K562 (cell line): Measurements from ENCODE around the gene BCORL1. TPM values are rescaled to one million over a fixed set of nuclear protein-coding genes. Genes with fewer than 3 reads are reported as not detected.
A peak's percentile ranks its signal among the peaks of the same experiment; 100 is the strongest.

Source experiments
- ATAC-seq: fragments of 200-7000 bp; cut with Tn5 transposase; 3 replicates; pipeline ENCODE4 v1.9.1; 2020; ENCODE audit warnings: moderate library complexity
- BruUV-seq: library from RNA; stranded (reverse); fragments of 400-500 nt; replicated peaks from 2 replicates; lab custom pipeline; 2021; lab: Mats Ljungman, UMichigan
- CTCF ChIA-PET: fragments of 300-600 bp; formaldehyde crosslinking; extraction: SDS; loops from one replicate; lab custom pipeline; 2021; ENCODE audit warnings: low intra/inter-chr PET ratio; lab: Yijun Ruan, JAX
- POLR2A ChIA-PET: fragments of 300-600, 350-650 bp; sonication (Branson Sonifier 250); formaldehyde crosslinking; extraction: SDS; loops from one replicate; lab custom pipeline; 2021; ENCODE audit warnings: antibody characterized with exemption, inconsistent platforms; lab: Yijun Ruan, JAX
- DNase-seq, 4 experiments: peaks; one replicate each; pipeline versions ENCODE4 v3.0.0 to v3.0.0-alpha.2; 2011 to 2018; ENCODE audit warnings: low spot score in 3 of 4, mixed read lengths in 3 of 4; ENCODE audit errors: extremely low read depth in 1 of 4
- FAIRE-seq: peaks from 2 replicates; lab custom pipeline; 2011; peaks lifted over from hg19 to GRCh38; lab: Jason Lieb, UNC
- H2AFZ ChIP-seq: 2 replicates; pipeline ENCODE4 v1.6.0; 2011; ENCODE audit warnings: low read depth, low read length, control low read depth, inconsistent platforms
- H3K27ac ChIP-seq: fragments of 200-600 bp; 3 replicates; pipeline ENCODE4 v1.8.0; 2011; ENCODE audit warnings: low read depth, mild to moderate bottlenecking, control low read depth, inconsistent platforms, low read length, moderate library complexity, mixed read lengths; ENCODE audit errors: extremely low read depth
- H3K27me3 ChIP-seq, 2 experiments: fragments of 300-600 bp in 1 of 2; 2 replicates in 1 of 2; 3 replicates in 1 of 2; pipeline versions ENCODE4 v1.6.0 to v1.8.0; 2011; ENCODE audit warnings: inconsistent platforms in 2 of 2, low read length in 2 of 2, mild to moderate bottlenecking in 1 of 2, mixed read lengths in 1 of 2, moderate library complexity in 1 of 2; ENCODE audit not compliant: control insufficient read depth in 2 of 2, insufficient read depth in 2 of 2
- H3K36me3 ChIP-seq: fragments of 300-600 bp; 3 replicates; pipeline ENCODE4 v1.8.0; 2011; ENCODE audit warnings: mild to moderate bottlenecking, low read length, inconsistent platforms; ENCODE audit not compliant: control insufficient read depth, insufficient read depth
- H3K4me1 ChIP-seq, 2 experiments: fragments of 200-600 bp in 1 of 2; replicated peaks in 1 of 2; 2 replicates in 1 of 2; 3 replicates in 1 of 2; pipeline versions ENCODE4 v1.5.1 to v1.8.0; 2011; ENCODE audit warnings: inconsistent platforms in 2 of 2, low read length in 2 of 2, mild to moderate bottlenecking in 1 of 2, mixed read lengths in 1 of 2, moderate library complexity in 1 of 2; ENCODE audit not compliant: control insufficient read depth in 2 of 2, insufficient read depth in 2 of 2
- H3K4me2 ChIP-seq: 2 replicates; pipeline ENCODE4 v1.6.1; 2011; ENCODE audit warnings: low read length, control low read depth, inconsistent platforms, mixed read lengths; ENCODE audit not compliant: insufficient read depth
- H3K4me3 ChIP-seq: fragments of 200-600 bp; sonication (generic), shearing (Covaris generic); 2 replicates; pipeline ENCODE4 v1.5.1; 2016; ENCODE audit warnings: control low read depth, inconsistent platforms
- H3K79me2 ChIP-seq: fragments of 200-600 bp; 3 replicates; pipeline ENCODE4 v1.8.0; 2011; ENCODE audit warnings: low read length, inconsistent platforms; ENCODE audit not compliant: control insufficient read depth, insufficient read depth
- H3K9ac ChIP-seq, 2 experiments: 2 replicates each; pipeline versions ENCODE4 v1.6.0 to v1.6.1; 2011; ENCODE audit warnings: low read depth in 2 of 2, low read length in 2 of 2, control low read depth in 1 of 2, inconsistent platforms in 1 of 2, mild to moderate bottlenecking in 1 of 2, mixed read lengths in 1 of 2; ENCODE audit not compliant: insufficient read depth in 1 of 2
- H3K9me1 ChIP-seq: one replicate; pipeline ENCODE4 v1.6.0; 2011; ENCODE audit warnings: inconsistent platforms, mild to moderate bottlenecking, low read length, moderate library complexity; ENCODE audit not compliant: control insufficient read depth, insufficient read depth
- H3K9me3 ChIP-seq: replicated peaks from 2 replicates; pipeline ENCODE4 v1.5.1; 2011; ENCODE audit warnings: low read depth, low read length, inconsistent platforms; ENCODE audit not compliant: control insufficient read depth, insufficient read depth
- H4K20me1 ChIP-seq: replicated peaks from 2 replicates; pipeline ENCODE4 v1.6.1; 2011; ENCODE audit warnings: low read length, inconsistent platforms, mixed read lengths; ENCODE audit not compliant: control insufficient read depth, insufficient read depth
- HLTF ChIP-seq: fragments of 450-650 bp; IDR thresholded peaks from 2 replicates; pipeline ENCODE4 v1.6.1; 2016
- POLR2G ChIP-seq: fragments of 200-400 bp; formaldehyde crosslinking; IDR thresholded peaks from 2 replicates; pipeline ENCODE4 v1.6.1; 2017; ENCODE audit warnings: low read depth, mild to moderate bottlenecking, antibody characterized with exemption, low read length, moderate library complexity
- RNF2 ChIP-seq: sonication (generic); IDR thresholded peaks from 2 replicates; pipeline ENCODE4 v1.6.1; 2016
- TEAD4 ChIP-seq, 2 experiments: sonication (generic) in 1 of 2; formaldehyde crosslinking in 1 of 2; IDR thresholded peaks; 2 replicates each; pipeline versions ENCODE4 v1.6.1 to v1.8.0; 2012 to 2022; ENCODE audit warnings: borderline replicate concordance in 1 of 2, inconsistent platforms in 1 of 2, low read length in 1 of 2, mild to moderate bottlenecking in 1 of 2, missing genetic modification reagents in 1 of 2
- THRAP3 ChIP-seq: fragments of 450-650 bp; IDR thresholded peaks from 2 replicates; pipeline ENCODE4 v1.6.1; 2016; ENCODE audit warnings: mild to moderate bottlenecking, inconsistent platforms, borderline replicate concordance
- WGBS: fragments of 100-300 bp; shearing (Covaris generic); methylation state at CpG from one replicate; pipeline ENCODE4 v1.1.6; 2016; ENCODE audit warnings: low coverage, mixed read lengths; ENCODE audit not compliant: insufficient coverage; ENCODE audit errors: missing lambda C conversion rate; 5-methylcytosine and 5-hydroxymethylcytosine counted together
- in situ Hi-C: fragments of 300-500 bp; cut with MboI; formaldehyde crosslinking; loops from 4 replicates; pipeline ENCODE4 v1.15.0; 2018; ENCODE audit warnings: inconsistent platforms, mixed read lengths
- intact Hi-C: fragments of 100-400 bp; cut with micrococcal nuclease; formaldehyde crosslinking; loops from 2 replicates; pipeline ENCODE4 v1.14.2; 2022
- polyA plus RNA-seq, 8 experiments: library from polyadenylated mRNA; depleted of rRNA in 4 of 8; stranded (reverse) in 5 of 8; unstranded in 3 of 8; fragments of >200 nt; fragmentation: Nextera tagmentation in 2 of 8; fragmentation: Illumina TruSeq in 1 of 8; extraction: Ambion mirVana in 2 of 8; extraction: Trizol in 1 of 8; gene quantifications; 2 replicates each; pipeline versions ENCODE4 v1.2.1 to v1.2.3, GENCODE V29; 2011 to 2014; ENCODE audit warnings: inconsistent platforms in 1 of 8, missing spikeins in 1 of 8
- total RNA-seq, 7 experiments: library from RNA; depleted of rRNA in 6 of 7; stranded (reverse); fragments of >200 nt in 6 of 7; fragmentation: Illumina TruSeq in 2 of 7; extraction: Trizol in 2 of 7; gene quantifications; 2 replicates each; pipeline versions ENCODE4 v1.2.1 to v1.2.3, GENCODE V29; 2011 to 2021; ENCODE audit warnings: low replicate concordance in 1 of 7
- TF ChIP-seq, protein P1 (sequence below), 3 experiments: fragments of 200-800 bp in 1 of 3; sonication (Bioruptor generic) in 1 of 3; sonication (generic) in 1 of 3; formaldehyde crosslinking in 1 of 3; IDR thresholded peaks; 2 replicates each; pipeline versions ENCODE4 v1.6.1 to v1.8.0; 2016 to 2022; ENCODE audit warnings: mild to moderate bottlenecking in 2 of 3, missing compliant biosample characterization in 2 of 3, missing genetic modification characterization in 2 of 3, missing genetic modification reagents in 1 of 3

BCORL1 gene
- total and polyA plus RNA-seq, 9 of the 15 experiments (the other 6 are each of a cell fraction or from before 2014, with no cell fraction given) = 0.48 to 29.6 (median 2.1) TPM

DNA sequence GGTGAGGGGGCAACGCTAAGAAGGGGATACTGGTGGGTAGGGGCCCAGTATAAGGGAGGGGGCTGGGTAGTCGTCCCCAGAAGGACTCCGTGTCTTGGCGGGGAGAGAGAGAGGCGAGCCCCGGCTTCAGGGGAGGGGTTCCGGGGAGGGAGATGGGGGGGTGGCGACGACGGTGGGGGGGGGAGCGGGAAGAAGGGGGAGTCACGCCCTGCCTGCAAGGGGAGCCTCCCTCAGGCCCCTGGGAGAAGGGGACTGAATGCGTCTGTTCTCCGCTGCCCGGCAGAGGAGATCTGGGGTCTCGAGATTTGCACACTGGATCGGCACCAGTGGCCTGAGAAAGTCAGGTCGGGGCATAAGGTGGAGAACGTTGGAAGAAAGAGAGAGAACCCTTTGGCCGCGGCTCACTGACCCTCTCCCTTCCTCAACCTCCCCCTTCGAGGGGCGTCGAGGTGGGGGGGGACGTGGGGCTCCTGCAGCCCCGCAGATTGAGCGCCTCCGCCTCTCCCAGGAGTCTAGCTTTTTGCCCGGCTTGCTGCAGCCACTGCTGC is 609 bp upstream of the BCORL1 start (continued):
- TF ChIP-seq, protein P1, sequence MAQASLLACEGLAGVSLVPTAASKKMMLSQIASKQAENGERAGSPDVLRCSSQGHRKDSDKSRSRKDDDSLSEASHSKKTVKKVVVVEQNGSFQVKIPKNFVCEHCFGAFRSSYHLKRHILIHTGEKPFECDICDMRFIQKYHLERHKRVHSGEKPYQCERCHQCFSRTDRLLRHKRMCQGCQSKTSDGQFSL (CRISPR knock-in tag; IDR thresholded peaks at IDR 0.05) = no peak
- TF ChIP-seq, protein P1 (tag; IDR thresholded peaks at IDR 0.05) = 0 out of 4 replicates have a peak, but pooled peaks of 1 of the 2 experiments have one; percentile 66
- TF ChIP-seq TEAD4 (IDR thresholded peaks at IDR 0.05; ENCODE audit: low read length) (no peak), TEAD4 (CRISPR knock-in tag; IDR thresholded peaks at IDR 0.05; ENCODE audit: borderline replicate concordance) (no peak), HLTF (no peak), THRAP3 (no peak), RNF2 (no peak)

DNA sequence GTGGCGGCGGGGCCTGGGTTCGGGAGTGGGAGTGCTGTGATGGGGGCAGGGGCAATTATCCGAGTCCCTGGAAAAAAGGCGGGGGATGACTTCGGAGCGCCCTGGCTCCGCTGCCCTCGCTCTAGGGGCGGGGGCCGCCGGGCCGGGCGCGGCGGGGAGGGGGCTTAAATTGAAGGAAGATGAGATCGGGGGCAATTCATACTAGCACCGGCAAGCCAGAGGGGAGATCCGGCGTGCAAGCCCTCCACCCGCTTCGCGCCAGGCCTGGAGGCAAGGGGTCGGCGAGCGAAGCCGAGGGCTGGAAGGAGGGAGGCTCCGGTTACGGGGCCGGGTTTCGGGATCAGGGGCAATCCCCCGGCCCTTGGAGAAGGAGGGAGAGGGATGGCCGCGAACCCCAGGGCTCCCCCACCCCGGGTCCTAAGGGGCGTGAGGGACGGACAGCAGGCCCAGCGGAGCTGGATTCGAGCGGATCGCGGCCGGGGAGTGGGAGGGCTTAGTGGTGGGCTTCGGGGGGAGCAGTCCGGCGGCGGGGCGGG is 1.2 kb downstream of the BCORL1 start:
- peak overlapping the region in 1 of 2 experiments; percentile 61; a peak in 1 of 4 replicates for H3K9ac ChIP-seq
- in situ Hi-C loops = no loop called here
- CTCF ChIA-PET = no interaction called here
- H3K4me3 ChIP-seq = no peak overlapping the region
- WGBS = 0% methylated on average over 1 of the region's 48 CpGs
- intact Hi-C loops = loop anchor here (2.0 kb wide), 2 partner anchors 41 to 51 kb away; no protein-coding TSS in a partner anchor
- peaks cover 4% of the 10 kb centered on the region; the same call in 2 of the 3 replicates for H3K36me3 ChIP-seq
- DNase-seq (peak; percentile 27 to 44 (median 38)), ATAC-seq (no peak; the same call in 2 of the 3 replicates), FAIRE-seq (no peak)
- peaks cover 43% of the 10 kb centered on the region for H3K79me2 ChIP-seq
- H3K9me3 ChIP-seq = no peaks in the 10 kb centered on the region
- peaks cover 2% of the 10 kb centered on the region for H3K9me1 ChIP-seq
- peak overlapping the region; percentile 32; the same call in 1 of the 2 replicates for H2AFZ ChIP-seq
- peaks cover 10 to 29% of the 10 kb centered on the region in 2 experiments; a peak in 4 of 5 replicates for H3K4me1 ChIP-seq
- no peak overlapping the region; the same call in 2 of the 3 replicates for H3K27ac ChIP-seq
- peaks cover 12% of the 10 kb centered on the region; the same call in 1 of the 2 replicates for H4K20me1 ChIP-seq
- BruUV-seq = no TSS peak
- H3K4me2 ChIP-seq = no peak overlapping the region; the same call in none of the 2 replicates
- POLR2A ChIA-PET = interaction anchor here (0.7 kb wide), 1 partner anchor 9 kb away, joined by 4 read pairs; no protein-coding TSS in a partner anchor
- H3K27me3 ChIP-seq = no peaks in the 10 kb centered on the region
- peak; percentile 51 for TF ChIP-seq POLR2G
